Small intestine (tissue), 7 donors: Measurements from ENCODE around the gene NKX6-1. TPM values are rescaled to one million over a fixed set of nuclear protein-coding genes. Genes with fewer than 3 reads are reported as not detected.

Source experiments
- DNase-seq, 2 donors: peaks; one replicate each; pipeline versions ENCODE4 v3.0.0 to v3.0.0-alpha.2; 2013
- FAIRE-seq: peaks from 2 replicates; lab custom pipeline; 2012; peaks lifted over from hg19 to GRCh38; lab: Jason Lieb, UNC
- H3K27ac ChIP-seq, 3 donors: one replicate each; pipeline ENCODE4 v1.5.1; 2013; ENCODE audit warnings: low read length in 2 of 3, mild to moderate bottlenecking in 2 of 3, control low read depth in 1 of 3, inconsistent platforms in 1 of 3, low read depth in 1 of 3, moderate library complexity in 1 of 3
- H3K27me3 ChIP-seq, 3 donors: one replicate each; pipeline ENCODE4 v1.6.1; 2013; ENCODE audit warnings: low read length in 3 of 3, inconsistent platforms in 1 of 3; ENCODE audit not compliant: control insufficient read depth in 3 of 3, insufficient read depth in 3 of 3
- H3K36me3 ChIP-seq, 3 donors: one replicate each; pipeline ENCODE4 v1.6.1; 2013; ENCODE audit warnings: low read length in 3 of 3, inconsistent platforms in 1 of 3, low read depth in 1 of 3, mild to moderate bottlenecking in 1 of 3, moderate library complexity in 1 of 3; ENCODE audit not compliant: control insufficient read depth in 3 of 3, insufficient read depth in 2 of 3
- H3K4me1 ChIP-seq, 3 donors: one replicate each; pipeline ENCODE4 v1.6.1; 2013; ENCODE audit warnings: low read length in 2 of 3, inconsistent platforms in 1 of 3, low read depth in 1 of 3, mild to moderate bottlenecking in 1 of 3, moderate library complexity in 1 of 3; ENCODE audit not compliant: control insufficient read depth in 3 of 3, insufficient read depth in 2 of 3
- H3K4me3 ChIP-seq, 3 donors: one replicate each; pipeline ENCODE4 v1.5.1; 2013; ENCODE audit warnings: low read length in 3 of 3, control low read depth in 1 of 3, inconsistent platforms in 1 of 3, low read depth in 1 of 3, mild to moderate bottlenecking in 1 of 3, moderate library complexity in 1 of 3
- H3K9me3 ChIP-seq, 2 donors: one replicate each; pipeline ENCODE4 v1.6.1; 2013; ENCODE audit warnings: low read depth in 1 of 2, low read length in 1 of 2; ENCODE audit not compliant: control insufficient read depth in 2 of 2, insufficient read depth in 1 of 2
- WGBS, 3 donors: extraction: QIAGEN DNeasy Blood & Tissue Kit; methylation state at CpG; one replicate each; pipeline ENCODE4 v1.1.7; 2013; 5-methylcytosine and 5-hydroxymethylcytosine counted together
- polyA plus RNA-seq, 4 donors: library from polyadenylated mRNA; stranded (reverse) in 3 of 4; unstranded in 1 of 4; fragments of 200-250 nt in 3 of 4; fragments of 120-200 nt in 1 of 4; gene quantifications; one replicate each; pipeline versions ENCODE4 v1.2.1 to v1.2.3, GENCODE V29; 2013
- donor health status: healthy with polysubstance abuse.
- donor health status: control.
- donor health status: control.
- donor health status: Bipolar disorder and iron deficiency.
- donor health status: healthy.

NKX6-1 gene
- polyA plus RNA-seq, 4 donors, result not detected

- H3K4me3 ChIP-seq, result no peak overlapping the region
- WGBS, 3 donors, result 13 to 21% (median 13%) methylated on average over 14 of the region's 14 CpGs
- peaks cover 6 to 78% (median 52%) of the 10 kb centered on the region in 3 donors for H3K27me3 ChIP-seq
- peaks cover 3 to 13% (median 12%) of the 10 kb centered on the region in 3 donors for H3K4me1 ChIP-seq
- H3K9me3 ChIP-seq, result peaks cover 0 to 5% of the 10 kb centered on the region in 2 donors
- no peaks in the 10 kb centered on the region for H3K36me3 ChIP-seq
- no peak for FAIRE-seq
- DNase-seq, result peak in 1 of 2 donors; percentile 6
- no peak overlapping the region for H3K27ac ChIP-seq
Measured at GRCh38 chr4:84502333-84502954, 3.4 kb upstream of the NKX6-1 start.

DNA sequence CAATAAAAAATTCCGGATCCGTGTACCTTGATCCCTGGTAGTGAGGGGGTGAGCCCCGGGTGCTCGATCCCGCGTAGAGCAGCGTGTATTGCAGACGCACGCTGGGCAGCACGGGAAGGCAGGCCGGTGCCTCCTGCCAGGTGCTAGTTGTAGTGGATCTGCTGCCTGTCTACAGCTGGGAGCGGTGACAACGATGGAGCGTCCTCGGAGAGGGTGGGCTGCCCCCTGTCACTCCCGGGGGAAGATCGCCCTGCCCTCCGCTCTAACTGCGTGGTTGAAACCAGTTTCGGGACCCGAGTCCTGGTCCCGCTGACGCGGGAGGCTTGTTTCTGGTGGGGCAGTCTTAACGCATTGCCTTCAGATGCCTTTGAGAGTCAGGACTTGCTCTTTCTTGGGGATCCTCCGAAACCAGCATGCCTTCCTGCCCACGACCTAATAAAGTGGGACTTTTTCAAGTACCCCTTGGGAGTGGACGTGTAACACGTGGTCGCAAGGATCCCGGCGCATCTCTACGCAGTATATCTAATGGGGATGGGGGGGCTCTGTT is 2.7 kb upstream of the NKX6-1 start:
- H3K9me3 ChIP-seq, result peaks cover 0 to 5% of the 10 kb centered on the region in 2 donors
- H3K27me3 ChIP-seq, result peaks cover 9 to 79% (median 58%) of the 10 kb centered on the region in 3 donors
- peaks cover 3 to 13% (median 12%) of the 10 kb centered on the region in 3 donors for H3K4me1 ChIP-seq
- H3K36me3 ChIP-seq, result no peaks in the 10 kb centered on the region
- 6 to 13% (median 6%) methylated on average over 33 of the region's 33 CpGs for WGBS, 3 donors
- DNase-seq (peak in 1 of 2 donors; percentile 27), FAIRE-seq (no peak)
- no peak overlapping the region for H3K27ac ChIP-seq
- no peak overlapping the region for H3K4me3 ChIP-seq

- 8 to 17% (median 14%) methylated on average over 10 of the region's 10 CpGs for WGBS, 3 donors
- Histone ChIP-seq H3K27ac (no peak overlapping the region), H3K27me3 (peaks cover 10 to 84% (median 63%) of the 10 kb centered on the region in 3 donors)
Measured at GRCh38 chr4:84501202-84501503, 2.1 kb upstream of the NKX6-1 start.

GRCh38 chr4:84500386-84501201 is 1.5 kb upstream of the NKX6-1 start:
- DNase-seq (peak in 1 of 2 donors; percentile 11), FAIRE-seq (no peak)
- Histone ChIP-seq H3K27me3 (peaks cover 10 to 88% (median 68%) of the 10 kb centered on the region in 3 donors), H3K4me1 (peaks cover 3 to 13% (median 12%) of the 10 kb centered on the region in 3 donors), H3K27ac (no peak overlapping the region), H3K4me3 (no peak overlapping the region), H3K36me3 (no peaks in the 10 kb centered on the region), H3K9me3 (peaks cover 0 to 5% of the 10 kb centered on the region in 2 donors)
- WGBS, 3 donors, result 16 to 28% (median 22%) methylated on average over 22 of the region's 22 CpGs

More at GRCh38 chr4:84501202-84501503, 2.1 kb upstream of the NKX6-1 start:
- peaks cover 3 to 13% (median 12%) of the 10 kb centered on the region in 3 donors for H3K4me1 ChIP-seq
- no peak overlapping the region for H3K4me3 ChIP-seq
- H3K9me3 ChIP-seq, result peaks cover 0 to 5% of the 10 kb centered on the region in 2 donors
- no peaks in the 10 kb centered on the region for H3K36me3 ChIP-seq
- FAIRE-seq (no peak), DNase-seq (no peak)

GRCh38 chr4:84499624-84499982 is 511 bp upstream of the NKX6-1 start:
- no peak overlapping the region for H3K27ac ChIP-seq
- no peak for FAIRE-seq
- no peak for DNase-seq
- peaks cover 3 to 13% (median 12%) of the 10 kb centered on the region in 3 donors for H3K4me1 ChIP-seq
- peak overlapping the region in 1 of 3 donors; percentile 24 for H3K4me3 ChIP-seq
- peaks cover 10 to 92% (median 72%) of the 10 kb centered on the region in 3 donors for H3K27me3 ChIP-seq
- peaks cover 0 to 5% of the 10 kb centered on the region in 2 donors for H3K9me3 ChIP-seq
- 4 to 13% (median 11%) methylated on average over 11 of the region's 11 CpGs for WGBS, 3 donors
- H3K36me3 ChIP-seq, result no peaks in the 10 kb centered on the region

- H3K36me3 ChIP-seq, result no peaks in the 10 kb centered on the region
- peaks cover 3 to 17% (median 12%) of the 10 kb centered on the region in 3 donors for H3K4me1 ChIP-seq
- no peak overlapping the region for H3K27ac ChIP-seq
- FAIRE-seq (no peak), DNase-seq (peak in 1 of 2 donors; percentile 39)
- peak overlapping the region in 1 of 3 donors; percentile 28 for H3K4me3 ChIP-seq
- H3K9me3 ChIP-seq, result peaks cover 0 to 5% of the 10 kb centered on the region in 2 donors
- 1 to 3% (median 1%) methylated on average over 58 to 63 of the region's 63 CpGs for WGBS, 3 donors
- H3K27me3 ChIP-seq, result peaks cover 10 to 93% (median 75%) of the 10 kb centered on the region in 3 donors
Measured at GRCh38 chr4:84498203-84498934, 723 bp downstream of the NKX6-1 start.

DNA sequence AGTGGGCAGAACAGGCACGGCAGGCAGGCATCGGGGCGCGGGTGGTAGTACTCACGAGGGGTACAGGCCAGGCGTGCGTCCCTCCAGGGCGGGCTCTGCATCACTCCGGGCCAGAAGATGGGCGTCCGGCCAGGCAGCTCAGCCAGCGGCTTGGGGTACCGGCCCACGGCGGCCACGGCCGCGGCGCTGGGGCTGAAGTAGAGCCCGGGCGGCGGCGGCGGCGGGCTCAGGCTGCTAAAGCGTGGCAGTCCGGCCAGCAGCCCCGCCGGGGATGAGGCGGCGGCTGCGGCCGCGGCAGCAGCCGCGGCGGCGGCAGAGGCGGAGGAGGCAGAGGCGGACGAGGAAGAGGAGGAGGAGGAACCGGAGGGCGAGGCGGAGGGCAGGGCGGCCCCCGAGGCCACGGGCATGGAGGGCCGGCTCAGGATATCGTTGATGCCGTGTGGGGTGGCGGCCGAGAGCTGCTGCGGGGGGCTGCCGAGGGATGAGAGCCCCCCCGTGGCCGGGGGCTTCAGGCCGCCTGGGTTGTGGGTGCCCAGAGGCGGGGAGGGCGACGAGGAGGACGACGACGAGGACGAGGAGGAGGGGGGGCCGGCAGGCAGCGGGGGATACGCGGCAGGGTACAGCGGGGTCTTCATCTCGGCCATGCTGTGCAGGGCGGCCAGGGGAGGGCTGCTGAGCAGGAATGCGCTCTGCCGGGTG is 1.4 kb downstream of the NKX6-1 start:
- Histone ChIP-seq H3K4me3 (peak overlapping the region in 1 of 3 donors; percentile 28), H3K36me3 (no peaks in the 10 kb centered on the region), H3K4me1 (peaks cover 3 to 20% (median 12%) of the 10 kb centered on the region in 3 donors), H3K27me3 (peaks cover 14 to 93% (median 76%) of the 10 kb centered on the region in 3 donors), H3K9me3 (peaks cover 0 to 5% of the 10 kb centered on the region in 2 donors), H3K27ac (no peak overlapping the region)
- 3 to 8% (median 3%) methylated on average over 46 to 73 of the region's 73 CpGs for WGBS, 3 donors
- DNase-seq (no peak), FAIRE-seq (no peak)
